ENCODE results near the gene OPRM1. TPM values are rescaled to one million over a fixed set of nuclear protein-coding genes. Genes with fewer than 3 reads are reported as not detected.

Gene OPRM1
- total RNA-seq, 1 experiment from 2014 or later: not detected

GRCh38 chr6:154002894-154003293 lies 36.1 kb upstream of the OPRM1 start:
- Histone ChIP-seq H3K9ac (ENCODE audit: low read length) (no peak overlapping the region), H3K27me3 (ENCODE audit: insufficient read depth, low read length) (peaks cover 9% of the 10 kb centered on the region; the same call in 1 of the 2 replicates), H3K79me2 (ENCODE audit: insufficient read depth, low read length) (no peaks in the 10 kb centered on the region), H3K4me3 (replicated peaks in 1 of 2; ENCODE audit: low read depth in 1 of 2, low read length in 2 of 2) (no peak overlapping the region), H3K9me3 (ENCODE audit: control insufficient read depth in 1 of 2, insufficient read depth in 1 of 2, low read depth in 1 of 2, low read length in 2 of 2) (no peaks in the 10 kb centered on the region), H3K27ac (ENCODE audit: low read depth, low read length) (no peak overlapping the region), H3K9me2 (ENCODE audit: insufficient read depth) (no peaks in the 10 kb centered on the region), H4K20me1 (ENCODE audit: insufficient read depth) (no peaks in the 10 kb centered on the region), H2AFZ (ENCODE audit: low read depth, low read length, poor library complexity, severe bottlenecking) (no peak overlapping the region), H3K4me1 (ENCODE audit: control insufficient read depth in 1 of 2, insufficient read depth in 2 of 2, low read length in 2 of 2) (no peaks in the 10 kb centered on the region), H3K4me2 (ENCODE audit: low read length) (no peak overlapping the region), H3K36me3 (ENCODE audit: control insufficient read depth in 1 of 2, insufficient read depth in 2 of 2, low read length in 2 of 2) (no peaks in the 10 kb centered on the region)
- no peak for DNase-seq (ENCODE audit: low read depth, low spot score)
- RAD21 ChIA-PET (ENCODE audit: low non-redundant PET in 1 of 2, low total read pairs in 2 of 2, uncharacterized antibody in 2 of 2, unreplicated experiment in 2 of 2): no interaction called here
- no peak for ATAC-seq
- intact Hi-C loops (cut with micrococcal nuclease): no loop called here
- TF ChIP-seq CBX3 (IDR thresholded peaks at IDR 0.05; ENCODE audit: low read depth) (no peak), ZFX (IDR thresholded peaks at IDR 0.05) (no peak), EZH2phosphoT487 (IDR thresholded peaks at IDR 0.05; ENCODE audit: borderline replicate concordance) (no peak), ATF3 (IDR thresholded peaks at IDR 0.05) (no peak), EZH2 (IDR thresholded peaks at IDR 0.05) (no peak), ELF1 (IDR thresholded peaks at IDR 0.05; ENCODE audit: borderline replicate concordance, low read depth) (no peak), SIN3A (IDR thresholded peaks at IDR 0.05; ENCODE audit: low read depth) (no peak), ZNF274 (IDR thresholded peaks at IDR 0.05; ENCODE audit: low read depth, low read length) (no peak), SP1 (IDR thresholded peaks at IDR 0.05; ENCODE audit: low read depth) (no peak), POLR2AphosphoS5 (IDR thresholded peaks at IDR 0.05; ENCODE audit: low read depth, low read length) (no peak), YY1 (IDR thresholded peaks at IDR 0.05; ENCODE audit: extremely low read depth, insufficient replicate concordance, low read depth, low read length) (no peak), REST (IDR thresholded peaks at IDR 0.05; ENCODE audit: low read depth) (no peak), CTCF (IDR thresholded peaks at IDR 0.05 in 2 of 3, conservative IDR thresholded peaks at IDR 0.05 in 1 of 3; ENCODE audit: borderline replicate concordance in 1 of 3, insufficient read depth in 1 of 3, low read depth in 2 of 3, low read length in 2 of 3) (no peak), SRF (IDR thresholded peaks at IDR 0.05; ENCODE audit: low read depth) (no peak), TCF7L2 (IDR thresholded peaks at IDR 0.05; ENCODE audit: borderline replicate concordance, extremely low read depth, insufficient read depth, insufficient read length) (no peak), POLR2A (IDR thresholded peaks at IDR 0.05; ENCODE audit: borderline replicate concordance, extremely low read depth, insufficient read depth, insufficient read length) (no peak)
- CTCF ChIA-PET: no interaction called here
- BruUV-seq (replicated peaks): no TSS peak
- POLR2A ChIA-PET: no interaction called here
